GM18858 (cell line): ENCODE measurements around the gene NCF2.
A peak's percentile ranks its signal among the peaks of the same experiment; 100 is the strongest.
"Not testable (repeated sequence)": the region's sequence is repeated elsewhere in the genome, so short reads cannot be mapped to it uniquely, and the experiment has no call there.

Experiments used
- ATAC-seq: cut with Tn5 transposase; IDR thresholded peaks from one replicate; pipeline ENCODE4 v1.9.1; 2021; ENCODE audit not compliant: unreplicated experiment

NCF2 gene

GRCh38 chr1:183612975-183613374, 22.7 kb upstream of the NCF2 start:
- not testable (repeated sequence) for ATAC-seq

GRCh38 chr1:183612407-183612806, 22.1 kb upstream of the NCF2 start:
- no peak for ATAC-seq

GRCh38 chr1:183611021-183611420, 20.8 kb upstream of the NCF2 start:
- ATAC-seq: no peak

GRCh38 chr1:183609759-183610452, 19.6 kb upstream of the NCF2 start:
- ATAC-seq: no peak

GRCh38 chr1:183609313-183609712, 19.1 kb upstream of the NCF2 start:
- peak; percentile 39 for ATAC-seq

- peak; percentile 39 for ATAC-seq
Observed at GRCh38 chr1:183607322-183607980, 17.2 kb upstream of the NCF2 start.

GRCh38 chr1:183605904-183606303, 15.6 kb upstream of the NCF2 start:
- ATAC-seq: no peak

- ATAC-seq: no peak
Observed at GRCh38 chr1:183604815-183605214, 14.6 kb upstream of the NCF2 start.

- ATAC-seq: peak; percentile 34
Observed at GRCh38 chr1:183604038-183604808, 14.0 kb upstream of the NCF2 start.

GRCh38 chr1:183602510-183602909, 12.3 kb upstream of the NCF2 start:
- ATAC-seq: no peak

- ATAC-seq: no peak
Observed at GRCh38 chr1:183600634-183601033, 10.4 kb upstream of the NCF2 start.

- ATAC-seq: no peak
Observed at GRCh38 chr1:183600136-183600535, 9.9 kb upstream of the NCF2 start.

GRCh38 chr1:183598386-183598785, 8.1 kb upstream of the NCF2 start:
- peak; percentile 71 for ATAC-seq

- no peak for ATAC-seq
Observed at GRCh38 chr1:183597656-183598347, 7.5 kb upstream of the NCF2 start.

GRCh38 chr1:183596500-183596899, 6.2 kb upstream of the NCF2 start:
- no peak for ATAC-seq

- ATAC-seq: no peak
Observed at GRCh38 chr1:183595537-183595936, 5.3 kb upstream of the NCF2 start.

GRCh38 chr1:183593356-183593755, 3.1 kb upstream of the NCF2 start:
- peak; percentile 42 for ATAC-seq

- no peak for ATAC-seq
Observed at GRCh38 chr1:183592733-183593132, 2.5 kb upstream of the NCF2 start.

GRCh38 chr1:183589874-183590243, 400 bp downstream of the NCF2 start:
- no peak for ATAC-seq

- ATAC-seq: no peak
Observed at GRCh38 chr1:183589384-183589783, 875 bp downstream of the NCF2 start.

- no peak for ATAC-seq
Observed at GRCh38 chr1:183588827-183589226, 1.4 kb downstream of the NCF2 start.
